DOHH2 (cell line): Measurements from ENCODE around the gene CFAP74.

Experiments
- H3F3A ChIP-seq: fragments of 200-600 bp; sonication (generic), shearing (Covaris generic); 2 replicates; pipeline ENCODE4 v1.6.0; 2016; ENCODE audit warnings: antibody characterized with exemption, mild to moderate bottlenecking; ENCODE audit not compliant: control insufficient read depth, insufficient read depth
- H3K27ac ChIP-seq: fragments of 200-600 bp; sonication (generic); 2 replicates; pipeline ENCODE4 v1.5.1; 2014; ENCODE audit warnings: low read depth, mild to moderate bottlenecking, low read length, moderate library complexity
- H3K27me3 ChIP-seq: fragments of 200-600 bp; sonication (generic); 2 replicates; pipeline ENCODE4 v1.6.1; 2014; ENCODE audit warnings: mild to moderate bottlenecking, low read length, mixed read lengths; ENCODE audit not compliant: control insufficient read depth
- H3K36me3 ChIP-seq: fragments of 200-600 bp; sonication (generic); 2 replicates; pipeline ENCODE4 v1.6.1; 2014; ENCODE audit warnings: mild to moderate bottlenecking, low read length, moderate library complexity, mixed read lengths; ENCODE audit not compliant: control insufficient read depth
- H3K4me1 ChIP-seq: fragments of 200-600 bp; sonication (generic); 2 replicates; pipeline ENCODE4 v1.6.1; 2014; ENCODE audit warnings: mild to moderate bottlenecking, low read length, mixed read lengths; ENCODE audit not compliant: control insufficient read depth
- H3K4me2 ChIP-seq: fragments of 200-600 bp; sonication (generic); 2 replicates; pipeline ENCODE4 v1.6.0; 2014; ENCODE audit warnings: mild to moderate bottlenecking, low read length, moderate library complexity
- H3K4me3 ChIP-seq: fragments of 200-600 bp; sonication (generic); 2 replicates; pipeline ENCODE4 v1.5.1; 2014; ENCODE audit warnings: mild to moderate bottlenecking, low read length, mixed read lengths
- H3K79me2 ChIP-seq: fragments of 200-600 bp; sonication (generic); 2 replicates; pipeline ENCODE4 v1.6.1; 2014; ENCODE audit warnings: mild to moderate bottlenecking, low read length, mixed read lengths; ENCODE audit not compliant: control insufficient read depth
- H3K9me2 ChIP-seq: fragments of 200-600 bp; sonication (generic); replicated peaks from 2 replicates; pipeline ENCODE4 v1.6.1; 2014; ENCODE audit warnings: mild to moderate bottlenecking, low read length, mixed read lengths; ENCODE audit not compliant: control insufficient read depth
- H3K9me3 ChIP-seq: fragments of 200-600 bp; sonication (generic); 2 replicates; pipeline ENCODE4 v1.6.1; 2014; ENCODE audit warnings: antibody characterized with exemption, low read length, mixed read lengths; ENCODE audit not compliant: control insufficient read depth, insufficient read depth
- H4K20me1 ChIP-seq: fragments of 200-600 bp; sonication (generic); 2 replicates; pipeline ENCODE4 v1.6.0; 2014; ENCODE audit warnings: low read depth, mild to moderate bottlenecking, antibody characterized with exemption, low read length, moderate library complexity; ENCODE audit not compliant: control insufficient read depth, insufficient read depth
- EZH2phosphoT487 ChIP-seq: fragments of 200-600 bp; sonication (generic); IDR thresholded peaks from 2 replicates; pipeline ENCODE4 v1.6.1; 2017; ENCODE audit warnings: borderline replicate concordance, mild to moderate bottlenecking, antibody characterized with exemption, low read length, moderate library complexity, mixed read lengths
- TF ChIP-seq, protein P1 (sequence below): fragments of 200-600 bp; sonication (generic); IDR thresholded peaks from one replicate; pipeline ENCODE4 v1.5.1; 2014; ENCODE audit warnings: antibody characterized with exemption, mild to moderate bottlenecking, low read depth, low read length; ENCODE audit not compliant: poor library complexity, severe bottlenecking

The CFAP74 gene

DNA sequence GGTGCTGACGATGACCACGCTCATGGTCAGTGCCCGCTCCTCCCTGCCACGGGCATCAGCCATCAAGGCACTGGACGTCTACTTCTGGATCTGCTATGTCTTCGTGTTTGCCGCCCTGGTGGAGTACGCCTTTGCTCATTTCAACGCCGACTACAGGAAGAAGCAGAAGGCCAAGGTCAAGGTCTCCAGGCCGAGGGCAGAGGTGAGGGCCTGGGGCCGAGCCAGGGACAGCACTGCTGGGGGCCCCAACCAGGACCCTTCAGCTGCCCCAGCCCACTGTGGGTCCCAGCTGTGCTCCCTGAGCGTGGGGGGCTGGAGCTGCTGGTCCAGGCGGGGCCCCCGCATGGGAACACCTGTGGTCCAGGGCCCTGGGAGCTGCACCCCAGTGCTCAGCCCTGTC is 26.0 kb upstream of the CFAP74 start:
- H3K27ac ChIP-seq, result no peak overlapping the region
- H3K9me3 ChIP-seq, result no peaks in the 10 kb centered on the region
- no peaks in the 10 kb centered on the region for H3K36me3 ChIP-seq
- H3K4me2 ChIP-seq, result no peak overlapping the region
- H3K27me3 ChIP-seq, result no peaks in the 10 kb centered on the region
- H3K9me2 ChIP-seq, result no peaks in the 10 kb centered on the region
- H3K4me1 ChIP-seq, result no peaks in the 10 kb centered on the region; the same call in 1 of the 2 replicates
- no peaks in the 10 kb centered on the region for H3K79me2 ChIP-seq
- H3F3A ChIP-seq, result no peaks in the 10 kb centered on the region
- no peak for TF ChIP-seq EZH2phosphoT487
- TF ChIP-seq, protein P1, sequence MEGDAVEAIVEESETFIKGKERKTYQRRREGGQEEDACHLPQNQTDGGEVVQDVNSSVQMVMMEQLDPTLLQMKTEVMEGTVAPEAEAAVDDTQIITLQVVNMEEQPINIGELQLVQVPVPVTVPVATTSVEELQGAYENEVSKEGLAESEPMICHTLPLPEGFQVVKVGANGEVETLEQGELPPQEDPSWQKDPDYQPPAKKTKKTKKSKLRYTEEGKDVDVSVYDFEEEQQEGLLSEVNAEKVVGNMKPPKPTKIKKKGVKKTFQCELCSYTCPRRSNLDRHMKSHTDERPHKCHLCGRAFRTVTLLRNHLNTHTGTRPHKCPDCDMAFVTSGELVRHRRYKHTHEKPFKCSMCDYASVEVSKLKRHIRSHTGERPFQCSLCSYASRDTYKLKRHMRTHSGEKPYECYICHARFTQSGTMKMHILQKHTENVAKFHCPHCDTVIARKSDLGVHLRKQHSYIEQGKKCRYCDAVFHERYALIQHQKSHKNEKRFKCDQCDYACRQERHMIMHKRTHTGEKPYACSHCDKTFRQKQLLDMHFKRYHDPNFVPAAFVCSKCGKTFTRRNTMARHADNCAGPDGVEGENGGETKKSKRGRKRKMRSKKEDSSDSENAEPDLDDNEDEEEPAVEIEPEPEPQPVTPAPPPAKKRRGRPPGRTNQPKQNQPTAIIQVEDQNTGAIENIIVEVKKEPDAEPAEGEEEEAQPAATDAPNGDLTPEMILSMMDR, result no peak
- H3K4me3 ChIP-seq, result no peak overlapping the region
- no peaks in the 10 kb centered on the region for H4K20me1 ChIP-seq

DNA sequence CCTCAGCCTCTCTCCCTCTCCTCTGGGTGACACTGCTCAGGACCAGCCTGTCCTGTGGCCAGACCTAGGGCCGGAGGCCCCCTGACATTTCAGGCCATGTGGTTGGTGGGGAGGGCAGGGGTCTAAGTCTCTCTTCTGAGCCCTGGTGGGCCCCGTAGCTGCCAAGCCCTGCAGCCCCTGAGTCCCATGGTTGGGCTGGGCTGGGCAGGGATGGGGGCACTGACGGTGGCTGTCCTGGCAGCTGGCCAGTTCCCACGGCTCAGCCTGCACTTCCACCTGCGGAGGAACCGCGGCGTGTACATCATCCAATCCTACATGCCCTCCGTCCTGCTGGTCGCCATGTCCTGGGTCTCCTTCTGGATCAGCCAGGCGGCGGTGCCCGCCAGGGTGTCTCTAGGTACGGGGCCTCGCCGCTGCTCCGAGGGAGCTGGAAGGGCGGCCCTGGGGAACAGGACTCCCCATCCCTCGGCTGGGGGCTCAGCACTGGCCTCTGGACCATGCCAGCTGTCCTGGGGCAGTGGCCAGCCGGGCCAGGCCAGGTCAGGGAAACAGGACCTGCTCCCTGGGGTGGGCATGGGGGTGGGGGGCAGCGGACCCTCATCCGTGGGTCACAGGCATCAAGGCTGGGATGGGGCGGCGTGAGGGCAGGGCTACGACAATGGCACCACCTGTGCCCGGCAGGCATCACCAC is 25.4 kb upstream of the CFAP74 start:
- no peaks in the 10 kb centered on the region for H3K27me3 ChIP-seq
- H3K4me3 ChIP-seq, result no peak overlapping the region
- no peaks in the 10 kb centered on the region for H3K36me3 ChIP-seq

DNA sequence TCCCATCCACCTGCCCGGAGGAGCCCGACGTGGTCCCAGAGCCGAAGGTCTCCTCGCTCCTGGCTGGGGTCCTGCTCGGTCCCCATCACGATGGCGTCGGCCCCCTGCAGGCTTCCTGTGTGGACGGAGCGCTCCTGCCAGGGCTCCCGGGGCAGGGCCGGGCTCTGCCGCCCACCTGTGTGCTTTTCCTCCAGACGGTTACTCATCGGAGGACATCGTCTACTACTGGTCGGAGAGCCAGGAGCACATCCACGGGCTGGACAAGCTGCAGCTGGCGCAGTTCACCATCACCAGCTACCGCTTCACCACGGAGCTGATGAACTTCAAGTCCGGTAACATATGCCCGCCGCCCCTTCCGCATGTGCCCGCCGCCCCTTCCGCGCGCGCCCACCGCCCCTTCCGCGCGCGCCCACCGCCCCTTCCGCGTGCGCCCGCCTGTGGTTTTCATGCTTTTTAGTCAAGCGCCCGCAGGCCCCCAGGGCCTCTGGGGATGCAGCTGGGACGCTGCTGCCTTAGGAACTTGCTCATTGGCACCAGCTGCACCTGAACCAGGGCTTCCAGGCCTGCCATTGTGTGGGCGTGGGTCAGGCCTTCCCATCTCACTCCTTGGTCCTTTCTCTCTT is 24.5 kb upstream of the CFAP74 start:
- Histone ChIP-seq H3K4me1 (no peaks in the 10 kb centered on the region; the same call in 1 of the 2 replicates), H3K4me2 (no peak overlapping the region), H3K9me3 (no peaks in the 10 kb centered on the region), H3K9me2 (no peaks in the 10 kb centered on the region), H3K27ac (no peak overlapping the region), H3K4me3 (no peak overlapping the region), H3F3A (no peaks in the 10 kb centered on the region), H4K20me1 (no peaks in the 10 kb centered on the region), H3K36me3 (no peaks in the 10 kb centered on the region), H3K27me3 (no peaks in the 10 kb centered on the region), H3K79me2 (no peaks in the 10 kb centered on the region)
- TF ChIP-seq, protein P1, result no peak
- no peak for TF ChIP-seq EZH2phosphoT487

More for the DNA sequence above, 25.4 kb upstream of the CFAP74 start:
- Histone ChIP-seq H3K27ac (no peak overlapping the region), H3K9me2 (no peaks in the 10 kb centered on the region), H3F3A (no peaks in the 10 kb centered on the region), H4K20me1 (no peaks in the 10 kb centered on the region), H3K9me3 (no peaks in the 10 kb centered on the region), H3K4me1 (no peaks in the 10 kb centered on the region; the same call in 1 of the 2 replicates), H3K79me2 (no peaks in the 10 kb centered on the region), H3K4me2 (no peak overlapping the region)
- TF ChIP-seq, protein P1, result no peak
- TF ChIP-seq EZH2phosphoT487, result no peak
